ENCODE results near the gene EYS.

Gene EYS

GRCh38 chr6:63928613-63929012 is 1778.4 kb downstream of the EYS start:
- Histone ChIP-seq H3K27ac (no peak overlapping the region), H3K4me3 (no peak overlapping the region)
- TF ChIP-seq, protein P1, sequence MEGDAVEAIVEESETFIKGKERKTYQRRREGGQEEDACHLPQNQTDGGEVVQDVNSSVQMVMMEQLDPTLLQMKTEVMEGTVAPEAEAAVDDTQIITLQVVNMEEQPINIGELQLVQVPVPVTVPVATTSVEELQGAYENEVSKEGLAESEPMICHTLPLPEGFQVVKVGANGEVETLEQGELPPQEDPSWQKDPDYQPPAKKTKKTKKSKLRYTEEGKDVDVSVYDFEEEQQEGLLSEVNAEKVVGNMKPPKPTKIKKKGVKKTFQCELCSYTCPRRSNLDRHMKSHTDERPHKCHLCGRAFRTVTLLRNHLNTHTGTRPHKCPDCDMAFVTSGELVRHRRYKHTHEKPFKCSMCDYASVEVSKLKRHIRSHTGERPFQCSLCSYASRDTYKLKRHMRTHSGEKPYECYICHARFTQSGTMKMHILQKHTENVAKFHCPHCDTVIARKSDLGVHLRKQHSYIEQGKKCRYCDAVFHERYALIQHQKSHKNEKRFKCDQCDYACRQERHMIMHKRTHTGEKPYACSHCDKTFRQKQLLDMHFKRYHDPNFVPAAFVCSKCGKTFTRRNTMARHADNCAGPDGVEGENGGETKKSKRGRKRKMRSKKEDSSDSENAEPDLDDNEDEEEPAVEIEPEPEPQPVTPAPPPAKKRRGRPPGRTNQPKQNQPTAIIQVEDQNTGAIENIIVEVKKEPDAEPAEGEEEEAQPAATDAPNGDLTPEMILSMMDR (IDR thresholded peaks at IDR 0.05) = no peak
- DNase-seq (ENCODE audit: low spot score) = no peak

GRCh38 chr6:63926950-63927927 is 1779.8 kb downstream of the EYS start:
- TF ChIP-seq, protein P1 (IDR thresholded peaks at IDR 0.05) = no peak
- Histone ChIP-seq H3K4me3 (no peak overlapping the region), H3K27ac (no peak overlapping the region)
- no peak for DNase-seq (ENCODE audit: low spot score)

- TF ChIP-seq, protein P1 (IDR thresholded peaks at IDR 0.05) = no peak
- H3K27ac ChIP-seq = no peak overlapping the region
- H3K4me3 ChIP-seq = no peak overlapping the region
- no peak for DNase-seq (ENCODE audit: low spot score)
These were observed 1780.7 kb downstream of the EYS start for GRCh38 chr6:63926258-63926780.

GRCh38 chr6:63923139-63923739 is 1783.8 kb downstream of the EYS start:
- DNase-seq (ENCODE audit: low spot score) = no peak
- TF ChIP-seq, protein P1 (IDR thresholded peaks at IDR 0.05) = no peak
- Histone ChIP-seq H3K4me3 (no peak overlapping the region), H3K27ac (no peak overlapping the region)

- TF ChIP-seq, protein P1 (IDR thresholded peaks at IDR 0.05) = no peak
These were observed 1787.4 kb downstream of the EYS start for GRCh38 chr6:63919556-63920110.

GRCh38 chr6:63912887-63913286 is 1794.1 kb downstream of the EYS start:
- Histone ChIP-seq H3K4me3 (no peak overlapping the region), H3K27ac (no peak overlapping the region)
- TF ChIP-seq, protein P1 (IDR thresholded peaks at IDR 0.05) = no peak
- DNase-seq (ENCODE audit: low spot score) = no peak

More at GRCh38 chr6:63919556-63920110, 1787.4 kb downstream of the EYS start:
- DNase-seq (ENCODE audit: low spot score) = no peak
- no peak overlapping the region for H3K4me3 ChIP-seq
- no peak overlapping the region for H3K27ac ChIP-seq
